H1 (cell line): ENCODE results near the gene QSOX2.

Experiments used
- CBX5 ChIP-seq: fragments of 300-800, 300-1000 bp; sonication (generic); IDR thresholded peaks from 2 replicates; pipeline ENCODE4 v1.7.1; 2016; ENCODE audit warnings: antibody characterized with exemption, low read length, low read depth
- CHD2 ChIP-seq: IDR thresholded peaks from 2 replicates; pipeline ENCODE4 v1.6.1; 2012; ENCODE audit warnings: low read length, improper control_type of control experiment
- EZH2 ChIP-seq: fragments of 200-600 bp; sonication (generic); IDR thresholded peaks from 2 replicates; pipeline ENCODE4 v1.7.1; 2012; ENCODE audit warnings: low read depth, mild to moderate bottlenecking, moderate library complexity, low read length, inconsistent platforms; ENCODE audit not compliant: severe bottlenecking
- GABPA ChIP-seq: IDR thresholded peaks from 2 replicates; pipeline ENCODE4 v1.6.1; 2011; ENCODE audit warnings: mild to moderate bottlenecking, low read length, moderate library complexity, borderline replicate concordance; ENCODE audit not compliant: insufficient read depth
- POLR2A ChIP-seq, 2 experiments: IDR thresholded peaks; 1 replicate in 1 of 2; 2 replicates in 1 of 2; pipeline ENCODE4 v1.6.1; 2011; ENCODE audit warnings: low read depth in 2 of 2, low read length in 2 of 2, mild to moderate bottlenecking in 2 of 2; ENCODE audit errors: control extremely low read depth in 1 of 2
- POLR2AphosphoS5 ChIP-seq: IDR thresholded peaks from 2 replicates; pipeline ENCODE4 v1.6.1; 2011; ENCODE audit warnings: low read depth, low read length
- RFX5 ChIP-seq: IDR thresholded peaks from 2 replicates; pipeline ENCODE4 v1.6.1; 2011; ENCODE audit warnings: low read depth, low read length, improper control_type of control experiment, borderline replicate concordance
- SIN3A ChIP-seq, 2 experiments: IDR thresholded peaks in 1 of 2; conservative IDR thresholded peaks in 1 of 2; 2 replicates each; pipeline ENCODE4 v1.6.1; 2011 to 2012; ENCODE audit warnings: low read length in 2 of 2, improper control_type of control experiment in 1 of 2, low read depth in 1 of 2, mild to moderate bottlenecking in 1 of 2
- SRF ChIP-seq: IDR thresholded peaks from 2 replicates; pipeline ENCODE4 v1.6.1; 2011; ENCODE audit warnings: mild to moderate bottlenecking, low read depth, low read length, moderate library complexity
- TAF1 ChIP-seq: IDR thresholded peaks from 2 replicates; pipeline ENCODE4 v1.6.1; 2011; ENCODE audit warnings: mild to moderate bottlenecking, low read depth, low read length
- TF ChIP-seq, protein P1 (sequence below), 3 experiments: IDR thresholded peaks; 1 replicate in 2 of 3; 2 replicates in 1 of 3; pipeline versions ENCODE4 v1.5.1 to v1.6.1; 2011; ENCODE audit warnings: low read length in 3 of 3, mild to moderate bottlenecking in 3 of 3, inconsistent platforms in 2 of 3, low read depth in 1 of 3, moderate library complexity in 1 of 3; ENCODE audit not compliant: insufficient read depth in 1 of 3; ENCODE audit errors: control extremely low read depth in 1 of 3
- TF ChIP-seq, protein P2 (sequence below): IDR thresholded peaks from 2 replicates; pipeline ENCODE4 v1.6.1; 2012; ENCODE audit warnings: inconsistent platforms
- TF ChIP-seq, protein P3 (sequence below): IDR thresholded peaks from 2 replicates; pipeline ENCODE4 v1.6.1; 2012; ENCODE audit warnings: inconsistent platforms

DNA sequence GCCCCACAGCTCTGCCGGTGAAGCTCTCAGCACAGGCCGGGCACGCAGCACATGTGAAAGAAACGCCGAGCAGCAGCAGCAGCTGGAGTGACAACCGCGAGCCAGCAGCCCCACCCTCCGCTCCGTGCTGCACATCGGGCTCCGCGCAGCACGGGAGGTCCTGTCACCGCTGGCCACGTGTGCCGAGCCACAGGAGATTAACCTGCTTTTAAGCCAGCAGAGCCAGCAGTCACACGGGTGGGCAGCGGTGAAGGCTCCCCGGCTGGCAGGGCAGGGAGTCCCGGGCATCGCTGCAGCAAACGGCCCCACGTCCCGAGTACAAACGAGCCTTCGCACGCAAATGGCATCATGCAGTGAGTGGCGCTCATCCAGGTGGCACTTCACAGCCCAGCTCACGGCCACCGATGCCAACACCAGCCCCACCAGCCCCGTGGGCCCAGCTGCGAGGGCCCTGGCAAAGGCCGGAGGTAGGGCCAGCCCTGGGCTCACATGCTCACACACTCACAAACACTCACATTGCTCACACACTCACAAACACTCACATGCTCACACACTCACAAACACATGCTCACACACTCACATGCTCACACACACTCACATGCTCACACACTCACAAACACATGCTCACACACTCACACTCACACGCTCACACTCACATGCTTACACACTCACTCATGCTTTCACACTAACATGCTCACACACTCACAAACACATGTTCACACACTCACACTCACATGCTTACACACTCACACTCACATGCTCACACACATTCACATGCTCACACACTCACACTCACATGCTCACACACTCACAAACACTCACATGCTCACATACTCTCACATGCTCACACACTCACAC lies 47.2 kb upstream of the QSOX2 start:
- TF ChIP-seq SRF (no peak), CHD2 (no peak), GABPA (no peak), POLR2A (IDR thresholded peaks at IDR 0.05; ENCODE audit: control extremely low read depth in 1 of 2, low read depth in 2 of 2, low read length in 2 of 2) (no peak), EZH2 (no peak), CBX5 (no peak), TAF1 (no peak), POLR2AphosphoS5 (no peak), SIN3A (conservative IDR thresholded peaks at IDR 0.05 in 1 of 2, IDR thresholded peaks at IDR 0.05 in 1 of 2; ENCODE audit: low read depth in 1 of 2, low read length in 2 of 2) (no peak), RFX5 (no peak)
- TF ChIP-seq, protein P1, sequence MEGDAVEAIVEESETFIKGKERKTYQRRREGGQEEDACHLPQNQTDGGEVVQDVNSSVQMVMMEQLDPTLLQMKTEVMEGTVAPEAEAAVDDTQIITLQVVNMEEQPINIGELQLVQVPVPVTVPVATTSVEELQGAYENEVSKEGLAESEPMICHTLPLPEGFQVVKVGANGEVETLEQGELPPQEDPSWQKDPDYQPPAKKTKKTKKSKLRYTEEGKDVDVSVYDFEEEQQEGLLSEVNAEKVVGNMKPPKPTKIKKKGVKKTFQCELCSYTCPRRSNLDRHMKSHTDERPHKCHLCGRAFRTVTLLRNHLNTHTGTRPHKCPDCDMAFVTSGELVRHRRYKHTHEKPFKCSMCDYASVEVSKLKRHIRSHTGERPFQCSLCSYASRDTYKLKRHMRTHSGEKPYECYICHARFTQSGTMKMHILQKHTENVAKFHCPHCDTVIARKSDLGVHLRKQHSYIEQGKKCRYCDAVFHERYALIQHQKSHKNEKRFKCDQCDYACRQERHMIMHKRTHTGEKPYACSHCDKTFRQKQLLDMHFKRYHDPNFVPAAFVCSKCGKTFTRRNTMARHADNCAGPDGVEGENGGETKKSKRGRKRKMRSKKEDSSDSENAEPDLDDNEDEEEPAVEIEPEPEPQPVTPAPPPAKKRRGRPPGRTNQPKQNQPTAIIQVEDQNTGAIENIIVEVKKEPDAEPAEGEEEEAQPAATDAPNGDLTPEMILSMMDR (IDR thresholded peaks at IDR 0.05; ENCODE audit: control extremely low read depth in 1 of 3, insufficient read depth in 1 of 3, low read depth in 1 of 3, low read length in 3 of 3): no peak
- TF ChIP-seq, protein P2, sequence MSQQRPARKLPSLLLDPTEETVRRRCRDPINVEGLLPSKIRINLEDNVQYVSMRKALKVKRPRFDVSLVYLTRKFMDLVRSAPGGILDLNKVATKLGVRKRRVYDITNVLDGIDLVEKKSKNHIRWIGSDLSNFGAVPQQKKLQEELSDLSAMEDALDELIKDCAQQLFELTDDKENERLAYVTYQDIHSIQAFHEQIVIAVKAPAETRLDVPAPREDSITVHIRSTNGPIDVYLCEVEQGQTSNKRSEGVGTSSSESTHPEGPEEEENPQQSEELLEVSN: no peak
- TF ChIP-seq, protein P3, sequence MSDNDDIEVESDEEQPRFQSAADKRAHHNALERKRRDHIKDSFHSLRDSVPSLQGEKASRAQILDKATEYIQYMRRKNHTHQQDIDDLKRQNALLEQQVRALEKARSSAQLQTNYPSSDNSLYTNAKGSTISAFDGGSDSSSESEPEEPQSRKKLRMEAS: no peak
